Activated naive CD8-positive, alpha-beta T cell treated with anti-CD3 and anti-CD28 coated beads, Interleukin-2, amount 50 U/mL, for 24 hours (primary cell): ENCODE data around the gene GRIK5.
"Not testable (repeated sequence)": the region's sequence is repeated elsewhere in the genome, so short reads cannot be mapped to it uniquely, and the experiment has no call there.

ENCODE experiments used
- ATAC-seq: fragments of 150-1000 bp; cut with Tn5 transposase; one replicate; pipeline ENCODE4 v1.10.0; 2021
- DNase-seq: peaks from one replicate; pipeline ENCODE4 v3.0.0; 2021
- H3K27ac Mint-ChIP-seq: one replicate; pipeline ENCODE4 v1.8.0; 2021; ENCODE audit warnings: mild to moderate bottlenecking, mixed read lengths
- H3K27me3 Mint-ChIP-seq: one replicate; pipeline ENCODE4 v1.8.0; 2021; ENCODE audit warnings: mixed read lengths
- H3K36me3 Mint-ChIP-seq: one replicate; pipeline ENCODE4 v1.8.0; 2021; ENCODE audit warnings: low read depth, mixed read lengths
- H3K4me1 Mint-ChIP-seq: one replicate; pipeline ENCODE4 v1.8.0; 2021; ENCODE audit warnings: mixed read lengths
- H3K4me3 Mint-ChIP-seq: one replicate; pipeline ENCODE4 v1.8.0; 2021; ENCODE audit warnings: mild to moderate bottlenecking, moderate library complexity, mixed read lengths
- H3K9me3 Mint-ChIP-seq: one replicate; pipeline ENCODE4 v1.8.0; 2021; ENCODE audit warnings: mixed read lengths

Gene GRIK5

GRCh38 chr19:42105368-42105767 lies 35.4 kb upstream of the GRIK5 start:
- ATAC-seq (peak; percentile 48), DNase-seq (no peak)
- no peaks in the 10 kb centered on the region for H3K27me3 Mint-ChIP-seq
- H3K4me1 Mint-ChIP-seq = peaks cover 31% of the 10 kb centered on the region
- H3K9me3 Mint-ChIP-seq = no peaks in the 10 kb centered on the region
- H3K36me3 Mint-ChIP-seq = peaks cover 25% of the 10 kb centered on the region
- H3K27ac Mint-ChIP-seq = peak overlapping the region; percentile 52
- H3K4me3 Mint-ChIP-seq = no peak overlapping the region

GRCh38 chr19:42102877-42103276 lies 32.9 kb upstream of the GRIK5 start:
- DNase-seq (no peak), ATAC-seq (no peak)
- H3K4me1 Mint-ChIP-seq = peaks cover 20% of the 10 kb centered on the region
- no peak overlapping the region for H3K4me3 Mint-ChIP-seq
- peaks cover 31% of the 10 kb centered on the region for H3K36me3 Mint-ChIP-seq
- no peaks in the 10 kb centered on the region for H3K9me3 Mint-ChIP-seq
- H3K27ac Mint-ChIP-seq = no peak overlapping the region
- no peaks in the 10 kb centered on the region for H3K27me3 Mint-ChIP-seq

- not testable (repeated sequence) for H3K4me1 Mint-ChIP-seq, H3K9me3 Mint-ChIP-seq, ATAC-seq, H3K27me3 Mint-ChIP-seq, H3K4me3 Mint-ChIP-seq, H3K27ac Mint-ChIP-seq, DNase-seq
- peaks cover 35% of the 10 kb centered on the region for H3K36me3 Mint-ChIP-seq
These were observed 30.2 kb upstream of the GRIK5 start for GRCh38 chr19:42100241-42100640.

- DNase-seq = no peak
- no peak overlapping the region for H3K27ac Mint-ChIP-seq
- no peak for ATAC-seq
- no peak overlapping the region for H3K4me3 Mint-ChIP-seq
- H3K27me3 Mint-ChIP-seq = no peaks in the 10 kb centered on the region
- H3K4me1 Mint-ChIP-seq = peaks cover 2% of the 10 kb centered on the region
- H3K9me3 Mint-ChIP-seq = no peaks in the 10 kb centered on the region
- H3K36me3 Mint-ChIP-seq = peaks cover 37% of the 10 kb centered on the region
These were observed 29.4 kb upstream of the GRIK5 start for GRCh38 chr19:42099336-42099925.

GRCh38 chr19:42098781-42099180 lies 28.8 kb upstream of the GRIK5 start:
- H3K36me3 Mint-ChIP-seq = peaks cover 42% of the 10 kb centered on the region
- H3K9me3 Mint-ChIP-seq = no peaks in the 10 kb centered on the region
- no peak overlapping the region for H3K27ac Mint-ChIP-seq
- ATAC-seq (no peak), DNase-seq (no peak)
- no peak overlapping the region for H3K4me3 Mint-ChIP-seq
- H3K4me1 Mint-ChIP-seq = no peaks in the 10 kb centered on the region
- no peaks in the 10 kb centered on the region for H3K27me3 Mint-ChIP-seq

GRCh38 chr19:42097461-42097860 lies 27.5 kb upstream of the GRIK5 start:
- no peaks in the 10 kb centered on the region for H3K9me3 Mint-ChIP-seq

GRCh38 chr19:42096255-42096837 lies 26.3 kb upstream of the GRIK5 start:
- no peak overlapping the region for H3K4me3 Mint-ChIP-seq

More at GRCh38 chr19:42097461-42097860, 27.5 kb upstream of the GRIK5 start:
- ATAC-seq = no peak
- Mint-ChIP-seq H3K4me3 (no peak overlapping the region), H3K27ac (no peak overlapping the region), H3K4me1 (no peaks in the 10 kb centered on the region), H3K36me3 (peaks cover 34% of the 10 kb centered on the region), H3K27me3 (no peaks in the 10 kb centered on the region)
- no peak for DNase-seq

GRCh38 chr19:42095814-42096230 lies 25.8 kb upstream of the GRIK5 start:
- peaks cover 36% of the 10 kb centered on the region for H3K36me3 Mint-ChIP-seq

More at GRCh38 chr19:42096255-42096837, 26.3 kb upstream of the GRIK5 start:
- Mint-ChIP-seq H3K9me3 (no peaks in the 10 kb centered on the region), H3K27ac (no peak overlapping the region), H3K27me3 (no peaks in the 10 kb centered on the region), H3K4me1 (peaks cover 2% of the 10 kb centered on the region), H3K36me3 (peaks cover 36% of the 10 kb centered on the region)
- no peak for ATAC-seq
- no peak for DNase-seq

GRCh38 chr19:42095142-42095813 lies 25.3 kb upstream of the GRIK5 start:
- Mint-ChIP-seq H3K27me3 (no peaks in the 10 kb centered on the region), H3K27ac (no peak overlapping the region), H3K4me3 (no peak overlapping the region), H3K4me1 (peaks cover 10% of the 10 kb centered on the region), H3K9me3 (no peaks in the 10 kb centered on the region), H3K36me3 (peaks cover 40% of the 10 kb centered on the region)
- ATAC-seq = no peak
- DNase-seq = no peak

More at GRCh38 chr19:42095814-42096230, 25.8 kb upstream of the GRIK5 start:
- H3K9me3 Mint-ChIP-seq = no peaks in the 10 kb centered on the region
- H3K27ac Mint-ChIP-seq = no peak overlapping the region
- H3K4me1 Mint-ChIP-seq = peaks cover 6% of the 10 kb centered on the region
- ATAC-seq = no peak
- no peak for DNase-seq
- H3K27me3 Mint-ChIP-seq = no peaks in the 10 kb centered on the region
- no peak overlapping the region for H3K4me3 Mint-ChIP-seq

GRCh38 chr19:42093926-42094325 lies 23.9 kb upstream of the GRIK5 start:
- no peak overlapping the region for H3K4me3 Mint-ChIP-seq
- H3K4me1 Mint-ChIP-seq = peaks cover 21% of the 10 kb centered on the region
- peaks cover 43% of the 10 kb centered on the region for H3K36me3 Mint-ChIP-seq
- no peaks in the 10 kb centered on the region for H3K27me3 Mint-ChIP-seq
- DNase-seq = no peak
- no peak for ATAC-seq
- H3K9me3 Mint-ChIP-seq = no peaks in the 10 kb centered on the region
- H3K27ac Mint-ChIP-seq = no peak overlapping the region

GRCh38 chr19:42093505-42093904 lies 23.5 kb upstream of the GRIK5 start:
- no peak for ATAC-seq
- Mint-ChIP-seq H3K27ac (no peak overlapping the region), H3K36me3 (peaks cover 40% of the 10 kb centered on the region)

GRCh38 chr19:42092350-42092749 lies 22.3 kb upstream of the GRIK5 start:
- DNase-seq = peak; percentile 47
- Mint-ChIP-seq H3K36me3 (peaks cover 34% of the 10 kb centered on the region), H3K27ac (no peak overlapping the region), H3K4me3 (no peak overlapping the region), H3K9me3 (no peaks in the 10 kb centered on the region), H3K4me1 (peaks cover 28% of the 10 kb centered on the region), H3K27me3 (no peaks in the 10 kb centered on the region)
- peak; percentile 40 for ATAC-seq

More at GRCh38 chr19:42093505-42093904, 23.5 kb upstream of the GRIK5 start:
- Mint-ChIP-seq H3K9me3 (no peaks in the 10 kb centered on the region), H3K27me3 (no peaks in the 10 kb centered on the region), H3K4me1 (peaks cover 26% of the 10 kb centered on the region), H3K4me3 (no peak overlapping the region)
- no peak for DNase-seq

GRCh38 chr19:42091742-42092141 lies 21.7 kb upstream of the GRIK5 start:
- no peaks in the 10 kb centered on the region for H3K9me3 Mint-ChIP-seq
- H3K4me1 Mint-ChIP-seq = peaks cover 28% of the 10 kb centered on the region
- H3K36me3 Mint-ChIP-seq = peaks cover 31% of the 10 kb centered on the region
- no peak overlapping the region for H3K27ac Mint-ChIP-seq
- H3K4me3 Mint-ChIP-seq = no peak overlapping the region
- ATAC-seq = no peak
- no peak for DNase-seq
- H3K27me3 Mint-ChIP-seq = no peaks in the 10 kb centered on the region

- no peak overlapping the region for H3K27ac Mint-ChIP-seq
- no peak for DNase-seq
- no peak overlapping the region for H3K4me3 Mint-ChIP-seq
- peaks cover 27% of the 10 kb centered on the region for H3K36me3 Mint-ChIP-seq
- H3K27me3 Mint-ChIP-seq = no peaks in the 10 kb centered on the region
- no peaks in the 10 kb centered on the region for H3K9me3 Mint-ChIP-seq
- ATAC-seq = no peak
- H3K4me1 Mint-ChIP-seq = peaks cover 28% of the 10 kb centered on the region
These were observed 21.3 kb upstream of the GRIK5 start for GRCh38 chr19:42091300-42091699.

GRCh38 chr19:42090672-42091071 lies 20.7 kb upstream of the GRIK5 start:
- Mint-ChIP-seq H3K4me3 (no peak overlapping the region), H3K36me3 (peaks cover 25% of the 10 kb centered on the region), H3K27ac (no peak overlapping the region), H3K4me1 (peaks cover 28% of the 10 kb centered on the region), H3K27me3 (no peaks in the 10 kb centered on the region), H3K9me3 (no peaks in the 10 kb centered on the region)
- no peak for DNase-seq
- no peak for ATAC-seq
